WI38 (cell line): ENCODE data around the gene TSNAX.

ENCODE experiments used
- H3K4me3 ChIP-seq: 2 replicates; pipeline ENCODE4 v1.5.1; 2011; ENCODE audit warnings: low read depth, mild to moderate bottlenecking, control low read depth, low read length
- CTCF ChIP-seq: IDR thresholded peaks from 2 replicates; pipeline ENCODE4 v1.5.1; 2012; ENCODE audit warnings: low read depth, mild to moderate bottlenecking, control low read depth, low read length

Gene TSNAX

GRCh38 chr1:231508497-231508896, 20.0 kb upstream of the TSNAX start:
- no peak for TF ChIP-seq CTCF

GRCh38 chr1:231508941-231509340, 19.5 kb upstream of the TSNAX start:
- TF ChIP-seq CTCF: no peak
- no peak overlapping the region for H3K4me3 ChIP-seq

More at GRCh38 chr1:231508497-231508896, 20.0 kb upstream of the TSNAX start:
- no peak overlapping the region for H3K4me3 ChIP-seq

GRCh38 chr1:231512147-231512698, 16.2 kb upstream of the TSNAX start:
- H3K4me3 ChIP-seq: no peak overlapping the region
- TF ChIP-seq CTCF: no peak

- no peak overlapping the region for H3K4me3 ChIP-seq
- TF ChIP-seq CTCF: no peak
Observed at GRCh38 chr1:231515748-231516147, 12.7 kb upstream of the TSNAX start.

- no peak for TF ChIP-seq CTCF
Observed at GRCh38 chr1:231517076-231517475, 11.4 kb upstream of the TSNAX start.

GRCh38 chr1:231518485-231519034, 9.9 kb upstream of the TSNAX start:
- no peak overlapping the region for H3K4me3 ChIP-seq
- TF ChIP-seq CTCF: no peak

More at GRCh38 chr1:231517076-231517475, 11.4 kb upstream of the TSNAX start:
- no peak overlapping the region for H3K4me3 ChIP-seq

DNA sequence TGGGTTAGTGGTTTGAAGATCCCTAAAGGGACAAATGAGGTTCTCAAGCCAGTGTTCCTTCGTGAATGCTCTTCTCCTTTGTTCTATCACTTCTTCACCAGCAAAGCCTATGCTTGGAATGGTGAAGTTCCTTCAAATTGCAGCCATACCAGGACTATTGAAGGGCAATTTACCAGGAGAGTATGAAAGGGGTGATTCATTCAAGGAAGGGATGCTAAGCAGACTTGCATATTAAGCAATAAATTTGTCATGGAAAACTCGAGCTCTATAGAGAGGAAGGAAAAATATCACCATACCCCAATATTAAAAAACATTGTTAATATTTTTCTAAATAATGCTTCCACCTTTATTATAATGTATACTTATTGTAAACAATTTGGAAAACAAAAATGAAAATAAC, 9.3 kb upstream of the TSNAX start:
- no peak for TF ChIP-seq CTCF

More for the DNA sequence above, 9.3 kb upstream of the TSNAX start:
- H3K4me3 ChIP-seq: no peak overlapping the region
